HG03442 (cell line): ENCODE results near the gene OR8H1.

ENCODE experiments used
- ATAC-seq: cut with Tn5 transposase; IDR thresholded peaks from one replicate; pipeline ENCODE4 v1.9.1; 2021; ENCODE audit warnings: mild to moderate bottlenecking, moderate library complexity; ENCODE audit not compliant: unreplicated experiment

The OR8H1 gene, protein sequence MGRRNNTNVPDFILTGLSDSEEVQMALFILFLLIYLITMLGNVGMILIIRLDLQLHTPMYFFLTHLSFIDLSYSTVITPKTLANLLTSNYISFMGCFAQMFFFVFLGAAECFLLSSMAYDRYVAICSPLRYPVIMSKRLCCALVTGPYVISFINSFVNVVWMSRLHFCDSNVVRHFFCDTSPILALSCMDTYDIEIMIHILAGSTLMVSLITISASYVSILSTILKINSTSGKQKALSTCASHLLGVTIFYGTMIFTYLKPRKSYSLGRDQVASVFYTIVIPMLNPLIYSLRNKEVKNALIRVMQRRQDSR

GRCh38 chr11:56292154-56292553, at the start of gene OR8H1:
Gene OR8H1, minus strand, starts transcription at chr11:56292254. Its CDS starts 1,192 bp downstream, at chr11:56291062.
- no peak for ATAC-seq

GRCh38 chr11:56340289-56340688, 48.2 kb upstream of the OR8H1 start:
- no peak for ATAC-seq

GRCh38 chr11:56333156-56333555, 41.1 kb upstream of the OR8H1 start:
- no peak for ATAC-seq

DNA sequence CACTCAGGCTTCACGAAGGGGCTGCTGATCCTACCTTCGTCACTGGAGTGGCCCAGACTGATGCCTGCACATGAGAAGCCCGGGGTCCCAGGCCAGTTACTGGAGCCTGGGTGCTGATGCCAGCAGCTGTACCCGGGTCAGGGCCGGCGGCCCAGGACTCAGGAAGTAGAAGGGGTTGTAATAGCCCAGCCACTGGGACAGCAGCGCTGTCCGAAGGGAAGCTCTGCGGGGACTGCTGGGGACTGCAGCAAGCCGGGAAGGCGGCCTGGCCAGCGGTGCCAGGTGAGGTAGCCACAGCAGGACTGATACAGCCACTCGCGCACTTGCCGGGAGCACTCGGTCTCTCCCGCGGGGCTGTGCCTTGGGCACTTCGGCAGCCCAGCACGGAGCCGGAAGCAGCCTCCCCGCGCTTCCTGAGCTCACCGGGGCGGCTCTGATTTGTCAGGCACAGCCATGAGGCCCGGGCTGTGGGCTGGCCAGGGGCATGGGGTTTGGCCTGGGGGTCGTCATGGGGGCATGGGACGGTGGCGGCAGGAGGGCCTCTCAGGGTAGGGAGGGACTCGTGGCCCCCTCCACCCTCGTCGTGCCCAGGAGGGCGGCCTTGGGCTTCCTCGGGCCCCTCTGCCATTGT, 39.9 kb upstream of the OR8H1 start:
- no peak for ATAC-seq

DNA sequence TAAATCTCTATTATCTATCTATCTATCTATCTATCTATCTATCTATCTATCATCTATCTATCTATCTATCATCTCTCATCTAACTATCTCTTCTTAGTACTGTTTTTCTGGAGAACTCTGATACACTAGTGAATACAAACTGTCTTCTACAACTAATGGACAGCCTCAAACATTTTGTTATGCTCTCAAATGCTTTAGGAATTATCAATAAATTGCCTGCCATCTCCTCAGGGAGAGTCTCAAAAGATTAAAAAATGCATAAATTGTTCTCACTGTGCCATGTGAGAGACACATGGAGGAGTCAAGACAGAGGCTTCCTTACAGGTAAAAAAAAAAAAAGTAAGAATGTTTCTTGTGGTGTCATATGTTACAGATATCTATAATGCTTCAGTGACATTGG, 22.8 kb upstream of the OR8H1 start, which contains the start of gene OR8K3:
OR8K3 (plus strand) TSS at position 301 of the 400 bp plus-strand sequence. CDS start 3,163 bp downstream, outside the sequence.
- ATAC-seq, result no peak

DNA sequence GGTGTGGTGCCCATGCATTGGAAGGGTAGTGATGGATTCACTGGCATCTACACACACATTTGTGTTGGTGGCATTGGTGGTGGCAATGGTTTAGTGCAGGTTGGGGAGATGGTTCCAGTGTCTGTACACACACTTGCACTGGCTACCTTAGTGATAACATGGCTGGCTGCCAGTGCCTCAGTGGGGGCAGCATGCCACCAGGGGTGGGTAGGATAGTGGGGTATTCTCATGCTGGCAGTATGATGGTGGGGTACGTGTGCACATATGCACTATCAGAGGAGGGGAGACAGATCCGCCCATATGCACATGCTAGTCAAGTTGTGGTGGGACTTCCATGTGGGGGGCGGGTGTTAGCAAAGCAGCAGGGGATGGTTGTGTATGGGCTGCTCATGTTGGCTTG, 15.8 kb upstream of the OR8H1 start:
- ATAC-seq, result no peak

GRCh38 chr11:56296898-56297297, 4.8 kb upstream of the OR8H1 start:
- ATAC-seq, result no peak

GRCh38 chr11:56273854-56274253, 18.2 kb downstream of the OR8H1 start, which contains the start of gene OR5T1:
Gene OR5T1, plus strand, starts transcription at chr11:56274154. Its CDS starts 1,485 bp downstream, at chr11:56275639.
- no peak for ATAC-seq

DNA sequence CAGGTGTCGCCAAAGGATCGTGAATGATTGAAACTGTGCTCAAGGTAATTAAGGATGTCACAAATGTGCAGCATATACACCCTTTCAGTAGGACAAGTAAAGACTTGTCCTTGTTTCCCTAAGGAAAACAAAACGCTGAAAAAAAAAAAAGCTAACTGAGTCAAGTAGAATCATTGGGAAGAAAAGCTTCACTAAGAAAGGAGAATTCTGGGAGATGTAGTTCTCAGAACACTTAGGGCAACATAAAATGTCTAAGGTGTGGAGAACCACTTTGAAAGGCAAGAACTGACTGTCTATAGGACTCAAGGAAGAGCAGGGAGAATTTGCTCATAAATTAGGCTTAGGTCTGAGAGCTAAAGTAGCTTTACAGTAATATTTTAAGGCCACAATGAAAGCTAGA, 21.0 kb downstream of the OR8H1 start:
- ATAC-seq, result no peak

DNA sequence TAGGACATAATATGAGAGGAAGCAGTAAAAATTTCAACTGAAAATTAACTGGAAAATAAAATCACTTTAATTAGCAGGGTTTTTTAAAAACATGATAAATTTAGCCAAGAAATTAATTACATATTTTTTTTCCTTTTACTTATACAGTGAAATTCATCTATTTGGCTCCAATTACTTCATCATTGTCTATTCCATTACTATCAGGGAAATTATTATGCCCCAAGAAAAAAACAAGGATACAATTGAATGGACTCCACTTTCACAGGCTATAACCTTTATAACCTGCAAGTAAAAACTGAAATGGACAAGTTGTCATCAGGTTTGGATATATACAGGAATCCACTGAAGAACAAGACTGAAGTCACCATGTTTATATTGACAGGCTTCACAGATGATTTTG, 40.1 kb downstream of the OR8H1 start, which contains the start of gene OR5T3:
OR5T3 (plus strand) TSS at position 301 of the 400 bp plus-strand sequence; CDS start at position 301, 0 bp downstream.
- ATAC-seq, result no peak
